ENCODE data around the gene CEP131.

Gene CEP131

GRCh38 chr17:81208651-81209050 is 14.1 kb downstream of the CEP131 start:
- in situ Hi-C loops (cut with MboI; ENCODE audit: low sequenced_read_pairs, unreplicated experiment) = no loop called here
- DNase-seq (ENCODE audit: low spot score) = no peak

GRCh38 chr17:81207610-81208581 is 14.9 kb downstream of the CEP131 start:
- in situ Hi-C loops (cut with MboI; ENCODE audit: low sequenced_read_pairs, unreplicated experiment) = no loop called here
- DNase-seq (ENCODE audit: low spot score) = no peak
- TF ChIP-seq, protein P1, sequence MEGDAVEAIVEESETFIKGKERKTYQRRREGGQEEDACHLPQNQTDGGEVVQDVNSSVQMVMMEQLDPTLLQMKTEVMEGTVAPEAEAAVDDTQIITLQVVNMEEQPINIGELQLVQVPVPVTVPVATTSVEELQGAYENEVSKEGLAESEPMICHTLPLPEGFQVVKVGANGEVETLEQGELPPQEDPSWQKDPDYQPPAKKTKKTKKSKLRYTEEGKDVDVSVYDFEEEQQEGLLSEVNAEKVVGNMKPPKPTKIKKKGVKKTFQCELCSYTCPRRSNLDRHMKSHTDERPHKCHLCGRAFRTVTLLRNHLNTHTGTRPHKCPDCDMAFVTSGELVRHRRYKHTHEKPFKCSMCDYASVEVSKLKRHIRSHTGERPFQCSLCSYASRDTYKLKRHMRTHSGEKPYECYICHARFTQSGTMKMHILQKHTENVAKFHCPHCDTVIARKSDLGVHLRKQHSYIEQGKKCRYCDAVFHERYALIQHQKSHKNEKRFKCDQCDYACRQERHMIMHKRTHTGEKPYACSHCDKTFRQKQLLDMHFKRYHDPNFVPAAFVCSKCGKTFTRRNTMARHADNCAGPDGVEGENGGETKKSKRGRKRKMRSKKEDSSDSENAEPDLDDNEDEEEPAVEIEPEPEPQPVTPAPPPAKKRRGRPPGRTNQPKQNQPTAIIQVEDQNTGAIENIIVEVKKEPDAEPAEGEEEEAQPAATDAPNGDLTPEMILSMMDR (IDR thresholded peaks at IDR 0.05; ENCODE audit: borderline replicate concordance, control extremely low read depth, extremely low read depth, insufficient read depth, missing control alignments) = no peak

More at GRCh38 chr17:81208651-81209050, 14.1 kb downstream of the CEP131 start:
- TF ChIP-seq, protein P1 (IDR thresholded peaks at IDR 0.05; ENCODE audit: borderline replicate concordance, control extremely low read depth, extremely low read depth, insufficient read depth, missing control alignments) = no peak

DNA sequence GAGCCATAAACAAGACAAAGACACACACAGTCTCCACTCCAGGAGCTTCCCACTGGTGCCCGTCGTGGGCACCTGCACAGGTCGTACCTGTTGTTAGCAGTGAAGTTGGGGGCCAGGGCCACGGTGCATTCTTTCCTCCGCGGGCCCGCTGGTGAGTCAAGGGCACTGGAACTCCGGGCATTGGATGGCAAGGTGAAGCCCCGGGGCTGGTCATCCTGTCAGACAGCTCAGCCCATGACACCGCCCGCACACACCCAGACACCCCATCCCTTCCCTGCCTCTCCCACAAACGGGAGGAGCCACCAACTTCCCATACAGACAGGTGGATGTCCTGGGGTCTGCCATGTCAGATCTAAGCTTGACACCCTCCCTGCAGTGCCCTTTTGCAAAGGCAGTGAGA is 16.1 kb downstream of the CEP131 start:
- DNase-seq (ENCODE audit: low spot score) = no peak
- in situ Hi-C loops (cut with MboI; ENCODE audit: low sequenced_read_pairs, unreplicated experiment) = no loop called here
- TF ChIP-seq, protein P1 (IDR thresholded peaks at IDR 0.05; ENCODE audit: borderline replicate concordance, control extremely low read depth, extremely low read depth, insufficient read depth, missing control alignments) = no peak

DNA sequence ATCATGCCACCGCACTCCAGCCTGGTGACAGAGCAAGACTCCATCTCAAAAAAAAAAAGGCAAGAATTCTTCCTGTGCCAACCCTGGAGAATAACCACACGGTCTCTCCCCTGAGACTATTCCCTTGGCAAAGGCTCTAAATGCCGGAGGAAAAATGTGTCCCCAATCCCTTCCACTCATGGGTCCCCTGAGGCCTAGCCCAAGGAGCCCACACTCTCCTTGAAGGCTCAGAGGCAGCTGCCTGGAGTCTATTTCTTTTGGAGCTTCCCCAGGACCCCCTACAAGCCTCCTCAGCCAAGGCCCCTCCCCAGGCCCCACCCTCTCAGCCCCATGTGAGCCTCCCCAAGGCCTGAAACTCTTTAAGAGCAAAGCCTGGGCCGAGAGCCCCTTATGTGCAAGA is 16.6 kb downstream of the CEP131 start:
- no peak for DNase-seq (ENCODE audit: low spot score)
- TF ChIP-seq, protein P1 (IDR thresholded peaks at IDR 0.05; ENCODE audit: borderline replicate concordance, control extremely low read depth, extremely low read depth, insufficient read depth, missing control alignments) = no peak
- in situ Hi-C loops (cut with MboI; ENCODE audit: low sequenced_read_pairs, unreplicated experiment) = no loop called here

- no peak for DNase-seq (ENCODE audit: low spot score)
- in situ Hi-C loops (cut with MboI; ENCODE audit: low sequenced_read_pairs, unreplicated experiment) = no loop called here
- TF ChIP-seq, protein P1 (IDR thresholded peaks at IDR 0.05; ENCODE audit: borderline replicate concordance, control extremely low read depth, extremely low read depth, insufficient read depth, missing control alignments) = no peak
Observed at GRCh38 chr17:81204578-81204977, 18.2 kb downstream of the CEP131 start.

- DNase-seq (ENCODE audit: low spot score) = no peak
- in situ Hi-C loops (cut with MboI; ENCODE audit: low sequenced_read_pairs, unreplicated experiment) = no loop called here
- TF ChIP-seq, protein P1 (IDR thresholded peaks at IDR 0.05; ENCODE audit: borderline replicate concordance, control extremely low read depth, extremely low read depth, insufficient read depth, missing control alignments) = no peak
Observed at GRCh38 chr17:81203136-81203535, 19.6 kb downstream of the CEP131 start.

All from GM13976 (cell line).